ENCODE data around the gene SH2D1B. TPM values are rescaled to one million over a fixed set of nuclear protein-coding genes. Genes with fewer than 3 reads are reported as not detected.

SH2D1B gene
- total and polyA plus RNA-seq, 9 of the 15 experiments (the other 6 are each of a cell fraction or from before 2014, with no cell fraction given): 5.6 to 19.6 (median 9.7) TPM

DNA sequence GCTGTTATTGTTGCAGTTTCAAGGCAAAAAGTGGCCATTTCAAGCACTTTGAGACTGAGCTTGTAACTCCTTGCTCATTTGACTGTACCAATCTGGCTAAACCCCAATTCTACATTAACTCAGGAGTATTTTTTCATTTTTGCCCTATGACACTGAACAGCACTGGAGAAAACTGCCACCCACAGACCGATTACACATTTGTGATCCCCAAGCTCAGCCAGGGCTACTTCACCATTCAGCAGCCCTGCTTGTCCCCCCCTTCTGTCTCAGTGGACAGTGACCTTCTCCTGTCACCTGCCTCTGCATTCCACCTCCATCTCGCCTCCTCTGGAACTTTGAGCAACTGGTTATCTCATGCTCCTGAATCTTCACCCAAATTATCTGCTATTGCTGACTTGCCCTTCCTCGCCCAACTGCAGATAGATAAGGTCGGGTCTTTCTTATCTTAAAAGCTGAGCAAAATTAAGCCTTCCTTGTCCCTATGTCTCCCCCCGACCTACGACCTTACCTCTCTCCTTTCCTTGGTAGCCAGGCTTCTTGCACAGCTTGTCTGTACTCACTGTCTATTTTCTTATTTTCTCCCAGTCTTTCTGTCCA is 60.6 kb downstream of the SH2D1B start:
- in situ Hi-C loops (cut with MboI) (no loop called here), intact Hi-C loops (cut with micrococcal nuclease) (loop anchor here (10.0 kb wide), 1 partner anchor 263 kb away; no protein-coding TSS in a partner anchor)
- Histone ChIP-seq H3K36me3 (ENCODE audit: control insufficient read depth, insufficient read depth, low read length) (no peaks in the 10 kb centered on the region), H3K27ac (ENCODE audit: extremely low read depth, low read depth, low read length) (peak overlapping the region; percentile 11; the same call in 1 of the 3 replicates), H3K9me1 (ENCODE audit: control insufficient read depth, insufficient read depth, low read length) (no peaks in the 10 kb centered on the region), H3K9me3 (replicated peaks; ENCODE audit: control insufficient read depth, insufficient read depth, low read depth, low read length) (no peaks in the 10 kb centered on the region), H3K4me1 (replicated peaks in 1 of 2; ENCODE audit: control insufficient read depth in 2 of 2, insufficient read depth in 2 of 2, low read length in 2 of 2) (peaks cover 13 to 50% of the 10 kb centered on the region in 2 experiments; a peak in 4 of 5 replicates), H4K20me1 (replicated peaks; ENCODE audit: control insufficient read depth, insufficient read depth, low read length) (no peaks in the 10 kb centered on the region), H3K4me2 (ENCODE audit: insufficient read depth, low read length) (peak overlapping the region; percentile 53), H3K27me3 (ENCODE audit: control insufficient read depth in 2 of 2, insufficient read depth in 2 of 2, low read length in 2 of 2) (no peaks in the 10 kb centered on the region), H3K4me3 (no peak overlapping the region), H3K79me2 (ENCODE audit: control insufficient read depth, insufficient read depth, low read length) (no peaks in the 10 kb centered on the region), H3K9ac (ENCODE audit: insufficient read depth in 1 of 2, low read depth in 2 of 2, low read length in 2 of 2) (peak overlapping the region; percentile 9 to 26; a peak in 2 of 4 replicates), H2AFZ (ENCODE audit: low read depth, low read length) (peak overlapping the region; percentile 30; the same call in 1 of the 2 replicates)
- DNase-seq (ENCODE audit: extremely low read depth in 1 of 4, low spot score in 3 of 4): peak in 2 of 4 experiments; percentile 38 to 52
- FAIRE-seq: peak; percentile 77
- BruUV-seq (replicated peaks): no TSS peak
- POLR2A ChIA-PET: interaction anchor here (0.6 to 2.3 kb wide), 3 partner anchors 9 to 424 kb away, joined by 3 to 8 read pairs (median 3); no protein-coding TSS in a partner anchor
- ATAC-seq: peak; percentile 26
- WGBS (ENCODE audit: insufficient coverage, low coverage, missing lambda C conversion rate): 1% methylated on average over 6 of the region's 6 CpGs
- CTCF ChIA-PET (ENCODE audit: low intra/inter-chr PET ratio): no interaction called here
- no peak for TF ChIP-seq NONO (IDR thresholded peaks at IDR 0.05; ENCODE audit: low read depth in 2 of 2, low read length in 1 of 2)
- no peak for TF ChIP-seq ZMIZ1 (IDR thresholded peaks at IDR 0.05; ENCODE audit: low read depth in 2 of 2, low read length in 2 of 2)
- TF ChIP-seq TEAD4 (IDR thresholded peaks at IDR 0.05; ENCODE audit: low read length): peak; percentile 64
- TF ChIP-seq TEAD4 (CRISPR knock-in tag; IDR thresholded peaks at IDR 0.05; ENCODE audit: borderline replicate concordance): no peak
- TF ChIP-seq, protein P1, sequence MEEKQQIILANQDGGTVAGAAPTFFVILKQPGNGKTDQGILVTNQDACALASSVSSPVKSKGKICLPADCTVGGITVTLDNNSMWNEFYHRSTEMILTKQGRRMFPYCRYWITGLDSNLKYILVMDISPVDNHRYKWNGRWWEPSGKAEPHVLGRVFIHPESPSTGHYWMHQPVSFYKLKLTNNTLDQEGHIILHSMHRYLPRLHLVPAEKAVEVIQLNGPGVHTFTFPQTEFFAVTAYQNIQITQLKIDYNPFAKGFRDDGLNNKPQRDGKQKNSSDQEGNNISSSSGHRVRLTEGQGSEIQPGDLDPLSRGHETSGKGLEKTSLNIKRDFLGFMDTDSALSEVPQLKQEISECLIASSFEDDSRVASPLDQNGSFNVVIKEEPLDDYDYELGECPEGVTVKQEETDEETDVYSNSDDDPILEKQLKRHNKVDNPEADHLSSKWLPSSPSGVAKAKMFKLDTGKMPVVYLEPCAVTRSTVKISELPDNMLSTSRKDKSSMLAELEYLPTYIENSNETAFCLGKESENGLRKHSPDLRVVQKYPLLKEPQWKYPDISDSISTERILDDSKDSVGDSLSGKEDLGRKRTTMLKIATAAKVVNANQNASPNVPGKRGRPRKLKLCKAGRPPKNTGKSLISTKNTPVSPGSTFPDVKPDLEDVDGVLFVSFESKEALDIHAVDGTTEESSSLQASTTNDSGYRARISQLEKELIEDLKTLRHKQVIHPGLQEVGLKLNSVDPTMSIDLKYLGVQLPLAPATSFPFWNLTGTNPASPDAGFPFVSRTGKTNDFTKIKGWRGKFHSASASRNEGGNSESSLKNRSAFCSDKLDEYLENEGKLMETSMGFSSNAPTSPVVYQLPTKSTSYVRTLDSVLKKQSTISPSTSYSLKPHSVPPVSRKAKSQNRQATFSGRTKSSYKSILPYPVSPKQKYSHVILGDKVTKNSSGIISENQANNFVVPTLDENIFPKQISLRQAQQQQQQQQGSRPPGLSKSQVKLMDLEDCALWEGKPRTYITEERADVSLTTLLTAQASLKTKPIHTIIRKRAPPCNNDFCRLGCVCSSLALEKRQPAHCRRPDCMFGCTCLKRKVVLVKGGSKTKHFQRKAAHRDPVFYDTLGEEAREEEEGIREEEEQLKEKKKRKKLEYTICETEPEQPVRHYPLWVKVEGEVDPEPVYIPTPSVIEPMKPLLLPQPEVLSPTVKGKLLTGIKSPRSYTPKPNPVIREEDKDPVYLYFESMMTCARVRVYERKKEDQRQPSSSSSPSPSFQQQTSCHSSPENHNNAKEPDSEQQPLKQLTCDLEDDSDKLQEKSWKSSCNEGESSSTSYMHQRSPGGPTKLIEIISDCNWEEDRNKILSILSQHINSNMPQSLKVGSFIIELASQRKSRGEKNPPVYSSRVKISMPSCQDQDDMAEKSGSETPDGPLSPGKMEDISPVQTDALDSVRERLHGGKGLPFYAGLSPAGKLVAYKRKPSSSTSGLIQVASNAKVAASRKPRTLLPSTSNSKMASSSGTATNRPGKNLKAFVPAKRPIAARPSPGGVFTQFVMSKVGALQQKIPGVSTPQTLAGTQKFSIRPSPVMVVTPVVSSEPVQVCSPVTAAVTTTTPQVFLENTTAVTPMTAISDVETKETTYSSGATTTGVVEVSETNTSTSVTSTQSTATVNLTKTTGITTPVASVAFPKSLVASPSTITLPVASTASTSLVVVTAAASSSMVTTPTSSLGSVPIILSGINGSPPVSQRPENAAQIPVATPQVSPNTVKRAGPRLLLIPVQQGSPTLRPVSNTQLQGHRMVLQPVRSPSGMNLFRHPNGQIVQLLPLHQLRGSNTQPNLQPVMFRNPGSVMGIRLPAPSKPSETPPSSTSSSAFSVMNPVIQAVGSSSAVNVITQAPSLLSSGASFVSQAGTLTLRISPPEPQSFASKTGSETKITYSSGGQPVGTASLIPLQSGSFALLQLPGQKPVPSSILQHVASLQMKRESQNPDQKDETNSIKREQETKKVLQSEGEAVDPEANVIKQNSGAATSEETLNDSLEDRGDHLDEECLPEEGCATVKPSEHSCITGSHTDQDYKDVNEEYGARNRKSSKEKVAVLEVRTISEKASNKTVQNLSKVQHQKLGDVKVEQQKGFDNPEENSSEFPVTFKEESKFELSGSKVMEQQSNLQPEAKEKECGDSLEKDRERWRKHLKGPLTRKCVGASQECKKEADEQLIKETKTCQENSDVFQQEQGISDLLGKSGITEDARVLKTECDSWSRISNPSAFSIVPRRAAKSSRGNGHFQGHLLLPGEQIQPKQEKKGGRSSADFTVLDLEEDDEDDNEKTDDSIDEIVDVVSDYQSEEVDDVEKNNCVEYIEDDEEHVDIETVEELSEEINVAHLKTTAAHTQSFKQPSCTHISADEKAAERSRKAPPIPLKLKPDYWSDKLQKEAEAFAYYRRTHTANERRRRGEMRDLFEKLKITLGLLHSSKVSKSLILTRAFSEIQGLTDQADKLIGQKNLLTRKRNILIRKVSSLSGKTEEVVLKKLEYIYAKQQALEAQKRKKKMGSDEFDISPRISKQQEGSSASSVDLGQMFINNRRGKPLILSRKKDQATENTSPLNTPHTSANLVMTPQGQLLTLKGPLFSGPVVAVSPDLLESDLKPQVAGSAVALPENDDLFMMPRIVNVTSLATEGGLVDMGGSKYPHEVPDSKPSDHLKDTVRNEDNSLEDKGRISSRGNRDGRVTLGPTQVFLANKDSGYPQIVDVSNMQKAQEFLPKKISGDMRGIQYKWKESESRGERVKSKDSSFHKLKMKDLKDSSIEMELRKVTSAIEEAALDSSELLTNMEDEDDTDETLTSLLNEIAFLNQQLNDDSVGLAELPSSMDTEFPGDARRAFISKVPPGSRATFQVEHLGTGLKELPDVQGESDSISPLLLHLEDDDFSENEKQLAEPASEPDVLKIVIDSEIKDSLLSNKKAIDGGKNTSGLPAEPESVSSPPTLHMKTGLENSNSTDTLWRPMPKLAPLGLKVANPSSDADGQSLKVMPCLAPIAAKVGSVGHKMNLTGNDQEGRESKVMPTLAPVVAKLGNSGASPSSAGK (IDR thresholded peaks at IDR 0.05): no peak
- TF ChIP-seq ZNF324 (CRISPR knock-in tag; IDR thresholded peaks at IDR 0.05): peak; percentile 46; the same call in 1 of the 2 replicates
